PFSK-1 (cell line): Measurements from ENCODE around the gene ULBP2.

ENCODE experiments used
- POLR2AphosphoS5 ChIP-seq: IDR thresholded peaks from 2 replicates; pipeline ENCODE4 v1.6.1; 2012; ENCODE audit warnings: low read depth, mild to moderate bottlenecking, control low read depth, low read length, moderate library complexity
- REST ChIP-seq, 2 experiments: IDR thresholded peaks; 2 replicates each; pipeline versions ENCODE4 v1.6.1 to v1.8.0; 2011 to 2012; ENCODE audit warnings: low read depth in 2 of 2, low read length in 2 of 2, control low read depth in 1 of 2, inconsistent platforms in 1 of 2, mild to moderate bottlenecking in 1 of 2, moderate library complexity in 1 of 2; ENCODE audit not compliant: insufficient read depth in 1 of 2
- SIN3A ChIP-seq: IDR thresholded peaks from 2 replicates; pipeline ENCODE4 v1.6.1; 2012; ENCODE audit warnings: mild to moderate bottlenecking, low read length, moderate library complexity, borderline replicate concordance; ENCODE audit not compliant: insufficient read depth

- TF ChIP-seq POLR2AphosphoS5 (no peak), REST (IDR thresholded peaks at IDR 0.05; ENCODE audit: insufficient read depth in 1 of 2, low read depth in 2 of 2, low read length in 2 of 2) (no peak), SIN3A (no peak)
These were observed 35.4 kb upstream of the ULBP2 start for GRCh38 chr6:149906405-149906804.
